ENCODE measurements around the gene GPRIN1. TPM values are rescaled to one million over a fixed set of nuclear protein-coding genes. Genes with fewer than 3 reads are reported as not detected.

GPRIN1 gene
- total RNA-seq, 1 donor from 2014 or later, result 3.7 TPM

GRCh38 chr5:176637556-176637955 lies 27.6 kb upstream of the GPRIN1 start:
- intact Hi-C loops (cut with micrococcal nuclease), result no loop called here
- H3K4me1 Mint-ChIP-seq, result no peaks in the 10 kb centered on the region
- no peak for DNase-seq

GRCh38 chr5:176636426-176636825 lies 26.5 kb upstream of the GPRIN1 start:
- DNase-seq, result no peak
- Mint-ChIP-seq H3K4me1 (no peaks in the 10 kb centered on the region), H3K4me3 (no peak overlapping the region), H3K27me3 (peaks cover 55% of the 10 kb centered on the region), H3K9me3 (no peaks in the 10 kb centered on the region), H3K27ac (no peak overlapping the region), H3K36me3 (ENCODE audit: low read depth) (no peaks in the 10 kb centered on the region)
- intact Hi-C loops (cut with micrococcal nuclease), result no loop called here

More at GRCh38 chr5:176637556-176637955, 27.6 kb upstream of the GPRIN1 start:
- peaks cover 45% of the 10 kb centered on the region for H3K27me3 Mint-ChIP-seq
- no peak overlapping the region for H3K27ac Mint-ChIP-seq
- H3K9me3 Mint-ChIP-seq, result no peaks in the 10 kb centered on the region
- no peaks in the 10 kb centered on the region for H3K36me3 Mint-ChIP-seq (ENCODE audit: low read depth)
- H3K4me3 Mint-ChIP-seq, result no peak overlapping the region

- H3K27ac Mint-ChIP-seq, result no peak overlapping the region
- H3K4me3 Mint-ChIP-seq, result no peak overlapping the region
- no peaks in the 10 kb centered on the region for H3K9me3 Mint-ChIP-seq
- no peak for DNase-seq
- intact Hi-C loops (cut with micrococcal nuclease), result no loop called here
- peaks cover 75% of the 10 kb centered on the region for H3K27me3 Mint-ChIP-seq
- H3K4me1 Mint-ChIP-seq, result peaks cover 6% of the 10 kb centered on the region
- no peaks in the 10 kb centered on the region for H3K36me3 Mint-ChIP-seq (ENCODE audit: low read depth)
Measured at GRCh38 chr5:176633598-176633997, 23.6 kb upstream of the GPRIN1 start.

GRCh38 chr5:176632745-176633144 lies 22.8 kb upstream of the GPRIN1 start:
- H3K27me3 Mint-ChIP-seq, result peaks cover 78% of the 10 kb centered on the region
- H3K36me3 Mint-ChIP-seq (ENCODE audit: low read depth), result no peaks in the 10 kb centered on the region
- H3K27ac Mint-ChIP-seq, result no peak overlapping the region
- intact Hi-C loops (cut with micrococcal nuclease), result no loop called here
- H3K4me3 Mint-ChIP-seq, result no peak overlapping the region
- DNase-seq, result no peak
- peaks cover 9% of the 10 kb centered on the region for H3K4me1 Mint-ChIP-seq
- H3K9me3 Mint-ChIP-seq, result no peaks in the 10 kb centered on the region

GRCh38 chr5:176631383-176632200 lies 21.6 kb upstream of the GPRIN1 start:
- no peak overlapping the region for H3K27ac Mint-ChIP-seq
- no peaks in the 10 kb centered on the region for H3K36me3 Mint-ChIP-seq (ENCODE audit: low read depth)
- intact Hi-C loops (cut with micrococcal nuclease), result no loop called here
- peaks cover 79% of the 10 kb centered on the region for H3K27me3 Mint-ChIP-seq
- no peaks in the 10 kb centered on the region for H3K9me3 Mint-ChIP-seq
- DNase-seq, result no peak
- no peak overlapping the region for H3K4me3 Mint-ChIP-seq
- H3K4me1 Mint-ChIP-seq, result peaks cover 9% of the 10 kb centered on the region

- H3K27me3 Mint-ChIP-seq, result peaks cover 80% of the 10 kb centered on the region
- H3K4me1 Mint-ChIP-seq, result peaks cover 9% of the 10 kb centered on the region
- H3K4me3 Mint-ChIP-seq, result peak overlapping the region; percentile 51
- no peak for DNase-seq
- peak overlapping the region; percentile 53 for H3K27ac Mint-ChIP-seq
- intact Hi-C loops (cut with micrococcal nuclease), result no loop called here
- H3K36me3 Mint-ChIP-seq (ENCODE audit: low read depth), result no peaks in the 10 kb centered on the region
- no peaks in the 10 kb centered on the region for H3K9me3 Mint-ChIP-seq
Measured at GRCh38 chr5:176630681-176631222, 20.8 kb upstream of the GPRIN1 start.

- Mint-ChIP-seq H3K4me3 (peak within 1 kb of the TSS; percentile 51), H3K36me3 (ENCODE audit: low read depth) (no peaks in the 10 kb centered on the region), H3K27me3 (peaks cover 80% of the 10 kb centered on the region), H3K27ac (peak within 1 kb of the TSS; percentile 53), H3K4me1 (peaks cover 9% of the 10 kb centered on the region), H3K9me3 (no peaks in the 10 kb centered on the region)
- DNase-seq, result peak; percentile 85
- intact Hi-C loops (cut with micrococcal nuclease), result no loop called here
Measured at GRCh38 chr5:176629853-176630680, 20.1 kb upstream of the GPRIN1 start, which contains the start of the genes EIF4E1B and SNCB. EIF4E1B (plus strand) TSS chr5:176630675; CDS start chr5:176642788, 12,113 bp downstream. SNCB (minus strand) TSS chr5:176630534; CDS start chr5:176629654, 880 bp downstream.

- intact Hi-C loops (cut with micrococcal nuclease), result no loop called here
- no peak overlapping the region for H3K4me3 Mint-ChIP-seq
Measured at GRCh38 chr5:176629317-176629852, 19.4 kb upstream of the GPRIN1 start.

GRCh38 chr5:176628406-176629228 lies 18.7 kb upstream of the GPRIN1 start:
- Mint-ChIP-seq H3K9me3 (no peaks in the 10 kb centered on the region), H3K27me3 (peaks cover 76% of the 10 kb centered on the region), H3K36me3 (ENCODE audit: low read depth) (no peaks in the 10 kb centered on the region), H3K4me3 (peak overlapping the region; percentile 3), H3K27ac (no peak overlapping the region), H3K4me1 (peaks cover 9% of the 10 kb centered on the region)
- intact Hi-C loops (cut with micrococcal nuclease), result no loop called here
- no peak for DNase-seq

More at GRCh38 chr5:176629317-176629852, 19.4 kb upstream of the GPRIN1 start:
- DNase-seq, result no peak
- Mint-ChIP-seq H3K9me3 (no peaks in the 10 kb centered on the region), H3K36me3 (ENCODE audit: low read depth) (no peaks in the 10 kb centered on the region), H3K27me3 (peaks cover 77% of the 10 kb centered on the region), H3K27ac (no peak overlapping the region), H3K4me1 (peaks cover 9% of the 10 kb centered on the region)

- DNase-seq, result no peak
- H3K27me3 Mint-ChIP-seq, result peaks cover 73% of the 10 kb centered on the region
- intact Hi-C loops (cut with micrococcal nuclease), result no loop called here
- H3K36me3 Mint-ChIP-seq (ENCODE audit: low read depth), result no peaks in the 10 kb centered on the region
- no peak overlapping the region for H3K27ac Mint-ChIP-seq
- H3K9me3 Mint-ChIP-seq, result no peaks in the 10 kb centered on the region
- H3K4me3 Mint-ChIP-seq, result no peak overlapping the region
- peaks cover 9% of the 10 kb centered on the region for H3K4me1 Mint-ChIP-seq
Measured at GRCh38 chr5:176627582-176627981, 17.6 kb upstream of the GPRIN1 start.

GRCh38 chr5:176626876-176627236 lies 16.9 kb upstream of the GPRIN1 start:
- Mint-ChIP-seq H3K27me3 (peaks cover 73% of the 10 kb centered on the region), H3K9me3 (no peaks in the 10 kb centered on the region), H3K27ac (no peak overlapping the region), H3K36me3 (ENCODE audit: low read depth) (no peaks in the 10 kb centered on the region), H3K4me1 (peaks cover 9% of the 10 kb centered on the region), H3K4me3 (no peak overlapping the region)
- intact Hi-C loops (cut with micrococcal nuclease), result no loop called here
- no peak for DNase-seq

- Mint-ChIP-seq H3K4me3 (no peak overlapping the region), H3K9me3 (no peaks in the 10 kb centered on the region), H3K27ac (no peak overlapping the region), H3K36me3 (ENCODE audit: low read depth) (no peaks in the 10 kb centered on the region), H3K4me1 (peaks cover 9% of the 10 kb centered on the region), H3K27me3 (peaks cover 71% of the 10 kb centered on the region)
- intact Hi-C loops (cut with micrococcal nuclease), result no loop called here
- no peak for DNase-seq
Measured at GRCh38 chr5:176625966-176626875, 16.3 kb upstream of the GPRIN1 start.
